ENCODE results near the gene GALNT14. TPM values are rescaled to one million over a fixed set of nuclear protein-coding genes. Genes with fewer than 3 reads are reported as not detected.

The GALNT14 gene
- total and polyA plus RNA-seq, 2 of the 8 experiments (the other 6 are each of a cell fraction or from before 2014, with no cell fraction given) = 13.0 to 13.7 TPM

DNA sequence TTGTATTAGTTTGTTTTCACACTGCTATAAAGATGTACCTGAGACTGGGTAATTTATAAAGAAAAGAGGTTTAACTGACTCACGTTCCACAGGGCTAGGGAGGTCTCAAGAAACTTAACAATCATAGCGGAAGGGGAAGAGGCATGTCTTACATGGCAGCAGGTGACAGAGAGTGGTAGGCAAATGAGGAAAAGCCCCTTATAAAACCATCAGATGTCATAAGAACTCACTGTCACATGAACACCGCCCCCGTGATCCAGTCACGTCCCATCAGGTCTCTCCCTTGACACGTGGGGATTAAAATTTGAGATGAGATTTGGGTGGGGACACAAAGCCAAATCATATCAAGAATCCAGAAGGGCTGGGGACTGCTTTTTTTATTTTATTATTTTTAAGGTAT lies 120.0 kb downstream of the GALNT14 start:
- Histone ChIP-seq H2BK120ac (replicated peaks; ENCODE audit: low read depth, low read length) (no peak overlapping the region), H3K4me2 (ENCODE audit: insufficient read depth in 1 of 2, low read depth in 2 of 2, low read length in 2 of 2) (no peak overlapping the region), H3K79me2 (ENCODE audit: control insufficient read depth in 1 of 2, insufficient read depth in 2 of 2, low read length in 2 of 2) (no peaks in the 10 kb centered on the region), H3K36me3 (ENCODE audit: control insufficient read depth in 2 of 4, insufficient read depth in 4 of 4, low read length in 3 of 4) (no peaks in the 10 kb centered on the region), H3K18ac (ENCODE audit: extremely low read depth, low read length) (no peak overlapping the region), H3K14ac (ENCODE audit: insufficient read length) (no peak overlapping the region), H2BK15ac (ENCODE audit: low read length) (no peak overlapping the region), H3K23ac (ENCODE audit: insufficient read length) (no peak overlapping the region), H3K4ac (replicated peaks; ENCODE audit: insufficient read length, low read depth, low read length) (no peak overlapping the region), H2AK5ac (ENCODE audit: low read depth, low read length) (no peak overlapping the region), H3K56ac (replicated peaks; ENCODE audit: insufficient read length, low read depth, low read length) (no peak overlapping the region), H4K8ac (ENCODE audit: extremely low read depth, insufficient read depth, low read length) (no peak overlapping the region), H3K23me2 (ENCODE audit: low read depth, low read length) (no peaks in the 10 kb centered on the region), H3K9me3 (ENCODE audit: insufficient read depth in 2 of 2, low read depth in 1 of 2, low read length in 1 of 2) (no peaks in the 10 kb centered on the region), H3K27ac (ENCODE audit: low read depth, low read length) (no peak overlapping the region), H2BK12ac (ENCODE audit: low read depth, low read length) (no peak overlapping the region), H2BK5ac (ENCODE audit: low read depth, low read length) (no peak overlapping the region), H4K5ac (ENCODE audit: insufficient read length, low read depth, low read length) (no peak overlapping the region), H3K27me3 (replicated peaks in 1 of 4; ENCODE audit: control insufficient read depth in 3 of 4, extremely low read depth in 1 of 4, insufficient read depth in 3 of 4, low read length in 3 of 4) (no peaks in the 10 kb centered on the region), H3K4me3 (ENCODE audit: extremely low read depth in 1 of 4, insufficient read depth in 2 of 4, low read depth in 3 of 4, low read length in 4 of 4) (no peak overlapping the region), H2AFZ (ENCODE audit: low read length) (no peak overlapping the region), H4K91ac (replicated peaks; ENCODE audit: insufficient read length, low read length) (no peak overlapping the region), H2BK20ac (ENCODE audit: low read length) (no peak overlapping the region), H3K9ac (replicated peaks in 1 of 4; ENCODE audit: extremely low read depth in 1 of 4, low read depth in 3 of 4, low read length in 3 of 4) (no peak overlapping the region), H3K4me1 (replicated peaks in 1 of 4; ENCODE audit: control insufficient read depth in 3 of 4, insufficient read depth in 4 of 4, low read length in 3 of 4) (no peaks in the 10 kb centered on the region), H4K20me1 (replicated peaks in 1 of 2; ENCODE audit: control insufficient read depth in 1 of 2, insufficient read depth in 2 of 2, low read length in 2 of 2) (no peaks in the 10 kb centered on the region), H3K79me1 (ENCODE audit: low read depth, low read length) (no peaks in the 10 kb centered on the region; the same call in 1 of the 2 replicates)
- no peak for FAIRE-seq
- CTCF ChIA-PET (ENCODE audit: partially characterized antibody) = no interaction called here
- no peak for DNase-seq (ENCODE audit: low read depth in 1 of 2, low spot score in 2 of 2)
- WGBS, 2 experiments (ENCODE audit: extremely low coverage in 1 of 2, insufficient coverage in 1 of 2, insufficient read length in 1 of 2, insufficient replicate concordance in 2 of 2, low coverage in 1 of 2, low lambda C conversion rate in 2 of 2, missing lambda C conversion rate in 1 of 2) = 95% methylated on average over 6 of the region's 6 CpGs; no CpG with 5 or more reads in 1 of the 2 experiments
- POLR2A ChIA-PET (ENCODE audit: partially characterized antibody) = no interaction called here
- TF ChIP-seq CHD2 (IDR thresholded peaks at IDR 0.05; ENCODE audit: low read length) (no peak), HDAC6 (IDR thresholded peaks at IDR 0.05; ENCODE audit: low read depth, low read length) (no peak), FOSL1 (IDR thresholded peaks at IDR 0.05; ENCODE audit: insufficient read depth, low read depth, low read length) (no peak), BRCA1 (IDR thresholded peaks at IDR 0.05; ENCODE audit: low read depth, low read length) (no peak), HDAC2 (IDR thresholded peaks at IDR 0.05; ENCODE audit: borderline replicate concordance in 1 of 2, low read depth in 2 of 2, low read length in 2 of 2) (no peak), NANOG (IDR thresholded peaks at IDR 0.05; ENCODE audit: insufficient read depth, low read depth, low read length, poor library complexity, severe bottlenecking) (no peak), RFX5 (IDR thresholded peaks at IDR 0.05; ENCODE audit: borderline replicate concordance, low read depth, low read length) (no peak), SIRT6 (IDR thresholded peaks at IDR 0.05; ENCODE audit: low read length) (no peak), TCF12 (IDR thresholded peaks at IDR 0.05; ENCODE audit: low read depth, low read length) (no peak), KDM1A (IDR thresholded peaks at IDR 0.05; ENCODE audit: borderline replicate concordance, low read length) (no peak), RXRA (IDR thresholded peaks at IDR 0.05; ENCODE audit: insufficient read depth, low read depth, low read length) (no peak), SP2 (IDR thresholded peaks at IDR 0.05; ENCODE audit: low read length) (no peak)
- TF ChIP-seq, protein P1, sequence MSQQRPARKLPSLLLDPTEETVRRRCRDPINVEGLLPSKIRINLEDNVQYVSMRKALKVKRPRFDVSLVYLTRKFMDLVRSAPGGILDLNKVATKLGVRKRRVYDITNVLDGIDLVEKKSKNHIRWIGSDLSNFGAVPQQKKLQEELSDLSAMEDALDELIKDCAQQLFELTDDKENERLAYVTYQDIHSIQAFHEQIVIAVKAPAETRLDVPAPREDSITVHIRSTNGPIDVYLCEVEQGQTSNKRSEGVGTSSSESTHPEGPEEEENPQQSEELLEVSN (IDR thresholded peaks at IDR 0.05) = no peak

Data from H1 (cell line).